ENCODE measurements around the gene PRRX1. TPM values are rescaled to one million over a fixed set of nuclear protein-coding genes. Genes with fewer than 3 reads are reported as not detected.

PRRX1 gene
- polyA plus RNA-seq, 3 donors: 0.67 to 2.3 (median 0.96) TPM

- DNase-seq (ENCODE audit: low read depth in 3 of 3, low spot score in 2 of 3): no peak
Measured at GRCh38 chr1:170686291-170686690, 22.4 kb downstream of the PRRX1 start.

GRCh38 chr1:170687621-170688020 is 23.7 kb downstream of the PRRX1 start:
- no peak for DNase-seq (ENCODE audit: low read depth in 3 of 3, low spot score in 2 of 3)

DNA sequence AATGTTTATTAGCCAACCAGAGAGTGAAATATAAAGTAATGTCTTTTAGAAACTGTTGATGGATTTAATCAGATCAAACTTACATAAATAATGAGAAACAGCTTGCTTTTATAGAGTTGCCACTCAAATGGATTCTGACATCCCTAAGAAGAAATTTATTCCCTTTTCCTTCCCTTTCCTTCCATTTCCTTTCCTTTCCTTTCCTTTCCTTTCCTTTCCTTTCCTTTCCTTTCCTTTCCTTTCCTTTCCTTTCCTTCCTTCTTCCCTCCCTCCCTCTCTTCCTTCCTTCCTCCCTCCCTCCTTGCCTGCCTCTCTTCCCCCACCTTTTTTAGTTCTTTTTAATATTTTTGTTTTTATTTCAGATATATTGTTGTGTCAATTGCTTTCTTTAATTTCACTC is 27.3 kb downstream of the PRRX1 start:
- DNase-seq (ENCODE audit: low read depth in 3 of 3, low spot score in 2 of 3): no peak

- no peak for DNase-seq (ENCODE audit: low read depth in 3 of 3, low spot score in 2 of 3)
Measured at GRCh38 chr1:170692866-170693575, 29.1 kb downstream of the PRRX1 start.

DNA sequence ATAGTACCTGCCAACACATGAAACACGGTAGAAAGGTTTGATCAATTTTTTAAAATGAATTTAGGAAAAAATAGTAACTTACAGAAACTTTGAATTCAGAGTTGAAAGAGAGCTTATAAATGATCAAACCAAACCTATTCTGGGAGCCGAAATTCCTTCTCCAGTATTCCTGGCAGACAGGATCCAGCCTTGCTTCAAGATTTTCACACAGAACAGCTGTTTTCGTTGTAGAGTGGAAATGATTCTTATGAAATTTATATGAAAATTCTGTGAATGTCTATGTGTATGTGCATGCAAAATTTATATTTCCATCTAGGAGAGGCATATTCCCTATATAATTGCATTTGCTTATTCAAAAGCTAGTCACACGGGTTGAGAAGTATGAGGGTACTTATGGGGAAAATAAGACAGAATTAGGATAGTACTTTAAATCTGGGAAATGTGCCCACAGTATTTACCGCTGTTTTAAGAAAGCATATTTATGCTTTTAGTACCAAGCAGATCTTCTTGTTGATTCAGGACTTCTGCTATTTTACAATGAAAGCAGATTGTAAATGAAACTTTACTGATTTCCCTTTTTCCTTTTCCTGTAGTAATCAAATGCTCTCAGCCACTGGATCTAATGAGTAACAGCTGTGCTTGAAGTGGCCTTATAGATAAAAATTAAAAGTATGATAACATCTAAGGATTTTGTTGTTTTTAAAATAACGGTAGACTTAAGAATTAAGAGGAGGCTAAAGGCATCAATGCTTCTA is 30.4 kb downstream of the PRRX1 start:
- DNase-seq (ENCODE audit: low read depth in 3 of 3, low spot score in 2 of 3): no peak

DNA sequence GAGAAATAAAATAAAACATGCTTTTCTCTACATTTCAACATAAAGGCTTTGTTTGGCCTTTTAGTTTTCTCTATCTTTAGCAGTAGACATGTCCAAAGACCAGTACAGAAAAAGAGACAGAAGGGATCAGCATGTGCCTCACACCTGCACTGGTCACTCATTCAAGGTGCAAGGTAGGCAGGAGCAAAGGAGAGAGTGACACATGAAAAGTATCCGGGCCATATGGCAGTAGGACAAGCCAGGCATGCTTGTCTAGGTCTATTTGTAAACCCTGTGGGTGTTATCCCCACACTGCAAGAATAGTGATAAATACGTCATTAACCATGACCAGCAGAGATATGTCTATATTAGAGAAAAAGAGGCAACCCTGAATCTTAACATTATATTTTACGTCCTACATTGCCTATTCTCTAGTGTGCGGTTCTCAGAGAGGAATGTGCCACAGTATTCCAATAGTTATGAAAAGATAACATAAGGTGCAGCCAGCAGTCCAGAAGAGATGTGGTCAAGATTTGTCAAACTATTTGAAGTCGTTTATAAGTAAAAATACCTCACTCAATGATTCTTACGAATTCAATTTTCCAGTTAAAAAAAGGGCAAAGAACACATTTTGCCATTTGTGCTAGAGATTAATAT is 32.1 kb downstream of the PRRX1 start:
- DNase-seq (ENCODE audit: low read depth in 3 of 3, low spot score in 2 of 3): no peak

DNA sequence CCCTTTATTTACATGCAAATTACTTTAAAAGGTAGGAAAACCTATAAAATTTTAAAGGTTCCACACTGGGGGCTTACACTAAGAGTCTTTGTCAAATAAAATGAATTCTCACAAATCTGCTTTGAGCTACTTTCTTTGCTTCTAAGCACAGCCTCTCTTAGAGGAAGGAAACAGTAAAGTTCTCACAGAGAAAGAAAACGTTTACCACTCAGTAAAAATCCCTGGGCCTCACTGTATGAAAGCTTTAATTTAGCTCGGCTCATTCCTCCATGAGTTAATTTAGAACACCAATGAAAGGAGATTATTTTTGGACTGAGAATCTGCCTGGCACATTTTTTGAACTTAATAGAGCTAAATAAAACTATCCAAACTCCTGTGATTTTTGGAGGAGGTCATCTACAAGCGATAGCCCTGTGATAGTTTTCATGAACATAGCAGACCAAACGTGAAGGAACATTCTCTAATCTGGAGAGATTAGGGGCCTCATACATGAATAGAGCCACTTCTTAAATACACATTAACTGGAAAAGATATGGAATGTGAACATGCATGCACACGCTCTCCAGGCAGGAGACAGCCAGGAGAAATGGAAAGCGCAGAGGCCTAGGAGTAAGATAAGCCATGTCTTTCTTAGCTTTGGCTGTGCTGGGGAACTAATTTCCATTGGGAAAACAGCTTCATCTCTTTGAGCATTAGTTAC is 32.8 kb downstream of the PRRX1 start:
- no peak for DNase-seq (ENCODE audit: low read depth in 3 of 3, low spot score in 2 of 3)

DNA sequence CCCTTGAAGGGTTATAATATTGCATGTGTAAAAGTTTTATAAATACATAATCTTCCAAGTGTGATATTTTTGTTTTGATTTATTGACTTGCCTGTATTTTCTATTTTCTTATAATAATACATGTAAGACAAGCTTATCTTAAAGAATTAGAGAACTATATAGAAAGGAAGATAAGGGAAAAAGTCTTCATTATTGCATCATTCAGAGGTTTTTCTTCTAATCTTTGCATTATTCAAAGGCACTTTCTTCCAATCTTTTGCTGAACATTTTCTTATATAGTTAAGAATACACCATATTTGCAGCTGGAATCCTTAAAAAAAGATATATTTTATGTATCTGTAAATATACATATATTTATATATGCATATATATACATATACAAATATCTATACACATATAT is 33.4 kb downstream of the PRRX1 start:
- no peak for DNase-seq (ENCODE audit: low read depth in 3 of 3, low spot score in 2 of 3)

DNA sequence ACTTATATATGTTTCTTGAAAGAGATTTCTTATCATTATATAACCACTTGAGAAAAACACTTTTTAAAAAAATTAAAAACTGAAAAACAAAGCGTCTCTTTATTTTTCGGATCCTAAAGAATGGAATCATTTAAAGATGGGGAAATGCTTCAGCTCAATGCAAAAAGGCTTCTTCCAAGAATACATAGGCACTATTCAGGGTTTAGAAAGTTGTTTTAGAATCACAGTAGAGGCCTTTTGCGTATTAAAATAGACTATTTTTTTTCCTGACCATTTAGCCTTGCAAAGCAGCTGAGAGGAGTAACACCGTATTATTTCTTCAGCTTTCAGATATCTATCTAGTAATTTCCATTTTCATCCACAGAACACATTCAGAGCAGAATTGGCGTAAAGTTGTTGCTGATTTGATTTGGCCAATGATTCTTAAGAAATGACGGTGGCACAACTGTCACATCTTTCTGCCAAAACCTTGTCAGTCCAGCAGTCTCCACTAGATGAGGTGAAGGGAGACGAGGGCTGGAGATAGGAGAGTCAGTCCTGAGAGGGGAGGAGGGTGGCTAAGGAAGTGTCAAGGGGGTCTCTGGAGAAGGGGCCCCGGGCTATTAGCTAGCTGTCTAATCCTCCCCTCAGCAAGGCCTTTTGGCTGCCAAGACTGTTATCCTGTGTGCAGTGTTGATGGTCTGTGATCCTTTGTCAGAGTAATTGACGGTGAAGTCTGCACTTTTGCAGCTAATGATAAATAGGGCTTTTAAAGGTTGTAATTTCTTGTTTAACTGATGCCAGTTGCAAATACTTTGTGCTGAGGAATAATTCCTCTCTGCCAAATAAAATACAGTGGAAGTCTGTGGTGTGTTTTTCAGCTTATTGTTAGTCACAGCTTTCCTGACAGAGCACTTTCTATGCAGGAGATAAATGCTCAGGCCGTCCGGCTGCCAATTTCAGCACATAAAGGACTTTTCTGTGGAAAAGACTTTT is 34.7 kb downstream of the PRRX1 start:
- DNase-seq (ENCODE audit: low read depth in 3 of 3, low spot score in 2 of 3): no peak

DNA sequence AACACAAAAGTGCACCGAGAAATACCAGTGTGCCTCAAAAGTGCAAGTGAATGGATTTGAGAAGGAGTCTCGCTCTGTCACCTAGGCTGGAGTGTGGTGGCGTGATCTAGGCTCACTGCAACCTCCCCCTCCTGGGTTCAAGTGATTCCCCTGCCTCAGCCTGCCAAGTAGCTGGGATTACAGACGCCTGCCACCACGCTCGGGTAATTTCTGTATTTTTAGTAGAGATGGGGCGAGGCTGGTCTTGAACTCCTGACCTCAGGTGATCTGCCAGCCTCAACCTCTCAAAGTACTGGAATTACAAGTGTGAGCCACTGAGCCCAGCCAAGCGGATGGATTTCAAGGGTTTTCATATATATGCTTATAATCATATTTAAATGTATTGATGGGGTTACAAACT is 35.8 kb downstream of the PRRX1 start:
- DNase-seq (ENCODE audit: low read depth in 3 of 3, low spot score in 2 of 3): no peak

GRCh38 chr1:170700842-170701615 is 37.1 kb downstream of the PRRX1 start:
- no peak for DNase-seq (ENCODE audit: low read depth in 3 of 3, low spot score in 2 of 3)

DNA sequence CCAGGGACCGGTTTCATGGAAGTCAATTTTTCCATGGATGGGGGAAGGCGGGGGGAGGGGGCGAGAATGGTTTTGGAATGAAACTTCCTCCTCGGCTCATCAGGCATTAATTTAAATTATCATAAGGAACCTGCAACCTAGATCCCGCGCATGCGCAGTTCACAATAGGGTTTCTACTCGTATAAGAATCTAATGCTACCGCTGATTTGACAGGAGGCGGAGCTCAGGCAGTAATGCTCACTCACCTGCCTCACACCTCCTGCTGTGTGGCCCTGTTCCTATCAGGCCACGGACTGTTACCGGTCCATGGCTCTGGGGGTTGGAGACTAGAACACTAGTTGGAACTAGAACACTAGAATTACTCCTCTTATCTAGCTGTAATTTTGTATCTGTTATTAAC is 38.0 kb downstream of the PRRX1 start:
- DNase-seq (ENCODE audit: low read depth in 3 of 3, low spot score in 2 of 3): no peak

DNA sequence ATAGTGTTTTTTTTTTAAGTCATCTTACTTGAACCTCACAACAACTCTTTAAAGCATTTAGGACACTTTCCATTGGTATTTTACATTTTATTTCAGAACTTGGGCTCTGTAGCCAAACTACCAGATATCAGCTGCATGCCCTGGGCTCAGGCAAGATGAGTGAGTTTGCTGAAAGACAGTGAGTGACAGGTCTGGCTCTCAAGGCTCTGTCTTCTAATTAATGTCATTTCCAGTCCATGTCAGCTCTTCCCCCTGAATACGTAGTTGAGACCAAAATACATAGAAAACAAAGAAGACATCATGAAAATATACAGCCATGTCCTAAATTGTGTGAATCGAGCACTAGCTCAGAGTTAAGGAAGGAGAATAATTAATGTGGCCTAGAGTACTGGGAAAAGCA is 39.7 kb downstream of the PRRX1 start:
- no peak for DNase-seq (ENCODE audit: low read depth in 3 of 3, low spot score in 2 of 3)

DNA sequence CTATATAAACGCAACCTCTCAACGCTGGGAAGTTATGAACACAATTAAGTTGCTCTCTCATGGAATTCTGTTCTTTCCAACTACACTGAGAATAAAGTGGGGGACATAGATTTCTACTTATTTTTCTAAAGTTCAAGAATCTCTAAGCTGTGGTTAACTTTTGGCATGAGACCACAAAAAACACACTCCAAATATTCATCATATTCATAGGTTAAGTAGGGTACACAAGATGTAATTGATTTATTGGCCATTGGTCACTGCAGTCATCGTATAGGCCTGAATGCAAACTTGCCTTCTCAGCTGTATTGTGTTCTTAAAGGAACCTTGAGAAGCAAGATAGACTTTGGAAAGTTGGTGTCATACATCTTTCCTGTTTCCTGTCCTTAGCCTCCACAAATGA is 40.3 kb downstream of the PRRX1 start:
- DNase-seq (ENCODE audit: low read depth in 3 of 3, low spot score in 2 of 3): no peak

- DNase-seq (ENCODE audit: low read depth in 3 of 3, low spot score in 2 of 3): no peak
Measured at GRCh38 chr1:170705981-170706380, 42.0 kb downstream of the PRRX1 start.

GRCh38 chr1:170707117-170707516 is 43.2 kb downstream of the PRRX1 start:
- DNase-seq (ENCODE audit: low read depth in 3 of 3, low spot score in 2 of 3): no peak

DNA sequence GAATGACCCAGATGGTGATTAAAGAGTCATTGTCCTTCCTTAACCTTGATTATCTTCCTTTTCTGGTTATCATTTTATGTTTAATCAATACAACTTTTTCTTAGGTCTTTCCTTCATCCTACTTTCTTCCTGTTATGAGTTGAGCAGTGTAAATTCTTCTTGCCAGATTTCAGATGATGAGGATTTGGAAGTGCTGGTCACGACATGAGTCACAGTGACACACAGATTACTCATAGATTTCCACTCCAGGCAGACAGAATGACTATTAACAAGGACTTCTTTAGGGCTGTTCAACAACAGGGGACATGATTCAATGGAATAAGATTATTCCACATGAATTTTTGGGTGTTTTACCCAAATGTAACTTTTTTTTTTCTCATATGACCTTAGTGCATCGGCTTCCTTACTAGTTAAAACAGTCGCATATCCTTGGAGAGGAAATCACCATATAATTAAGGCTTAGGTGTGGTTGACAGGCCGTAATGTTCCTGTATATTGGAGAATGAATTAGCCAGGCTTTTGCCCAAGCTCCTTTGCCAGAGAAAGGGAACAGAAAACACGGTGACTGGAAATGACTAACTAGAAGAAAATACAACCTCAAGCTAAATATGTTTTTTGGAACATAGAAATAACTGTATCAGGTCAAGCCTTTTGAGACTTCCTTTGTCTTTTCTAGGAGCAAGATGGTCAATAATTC is 44.2 kb downstream of the PRRX1 start:
- DNase-seq (ENCODE audit: low read depth in 3 of 3, low spot score in 2 of 3): no peak

- no peak for DNase-seq (ENCODE audit: low read depth in 3 of 3, low spot score in 2 of 3)
Measured at GRCh38 chr1:170711682-170712081, 47.8 kb downstream of the PRRX1 start.

DNA sequence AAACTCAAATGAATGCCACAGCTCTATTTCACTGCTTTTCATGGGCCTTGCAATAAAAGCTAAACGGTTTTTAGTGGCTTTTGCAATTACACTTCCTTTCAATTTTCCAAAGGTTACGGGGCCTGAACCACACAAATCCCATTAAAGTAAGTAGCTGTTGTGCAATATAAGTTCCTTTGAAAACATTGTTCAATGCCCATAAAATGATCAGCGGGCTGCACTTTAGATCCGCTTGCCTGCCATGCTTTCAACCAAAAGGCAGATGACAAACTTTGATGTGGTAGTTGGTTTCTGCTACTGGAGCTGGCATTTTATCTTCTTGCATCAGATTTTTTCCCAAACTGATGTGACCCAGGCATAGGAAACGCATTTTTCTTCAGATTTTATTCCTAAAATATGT is 50.2 kb downstream of the PRRX1 start:
- DNase-seq (ENCODE audit: low read depth in 3 of 3, low spot score in 2 of 3): no peak

Measured in right renal cortex interstitium (tissue), 3 donors.